SIG-M5 (cell line): ENCODE data around the gene GTF2IRD1.
"Not testable (repeated sequence)": the region's sequence is repeated elsewhere in the genome, so short reads cannot be mapped to it uniquely, and the experiment has no call there.

Source experiments
- DNase-seq: peaks from one replicate; lab custom pipeline; 2025; lab: John Stamatoyannopoulos, UW

The GTF2IRD1 gene

GRCh38 chr7:74430961-74431466 is 22.7 kb upstream of the GTF2IRD1 start:
- DNase-seq: no peak

GRCh38 chr7:74437291-74437571 is 16.5 kb upstream of the GTF2IRD1 start:
- not testable (repeated sequence) for DNase-seq

GRCh38 chr7:74438327-74438726 is 15.4 kb upstream of the GTF2IRD1 start:
- no peak for DNase-seq

GRCh38 chr7:74439541-74439940 is 14.2 kb upstream of the GTF2IRD1 start:
- DNase-seq: no peak

GRCh38 chr7:74440143-74440542 is 13.6 kb upstream of the GTF2IRD1 start:
- not testable (repeated sequence) for DNase-seq

GRCh38 chr7:74441801-74442200 is 11.9 kb upstream of the GTF2IRD1 start:
- DNase-seq: no peak

GRCh38 chr7:74443543-74444247 is 10.0 kb upstream of the GTF2IRD1 start:
- DNase-seq: no peak

- no peak for DNase-seq
These were observed 4.6 kb upstream of the GTF2IRD1 start for GRCh38 chr7:74449144-74449543.

- no peak for DNase-seq
These were observed 3.8 kb upstream of the GTF2IRD1 start for GRCh38 chr7:74449809-74450397.

- no peak for DNase-seq
These were observed 871 bp upstream of the GTF2IRD1 start for GRCh38 chr7:74452748-74453321.

- no peak for DNase-seq
These were observed 567 bp downstream of the GTF2IRD1 start for GRCh38 chr7:74454021-74454924.

- DNase-seq: no peak
These were observed 1.2 kb downstream of the GTF2IRD1 start for GRCh38 chr7:74454925-74455288.

GRCh38 chr7:74455291-74455804 is 1.6 kb downstream of the GTF2IRD1 start:
- DNase-seq: no peak

- no peak for DNase-seq
These were observed 2.2 kb downstream of the GTF2IRD1 start for GRCh38 chr7:74455928-74456327.

- no peak for DNase-seq
These were observed 3.3 kb downstream of the GTF2IRD1 start for GRCh38 chr7:74457007-74457406.

GRCh38 chr7:74461970-74462706 is 8.4 kb downstream of the GTF2IRD1 start:
- no peak for DNase-seq

GRCh38 chr7:74462707-74463100 is 9.0 kb downstream of the GTF2IRD1 start:
- no peak for DNase-seq

- DNase-seq: no peak
These were observed 11.5 kb downstream of the GTF2IRD1 start for GRCh38 chr7:74464931-74465886.

GRCh38 chr7:74466196-74466813 is 12.6 kb downstream of the GTF2IRD1 start:
- DNase-seq: no peak

- no peak for DNase-seq
These were observed 14.2 kb downstream of the GTF2IRD1 start for GRCh38 chr7:74467876-74468275.
